HepG2 (cell line): ENCODE measurements around the gene IKBKE.

ENCODE experiments used
- ARID2 ChIP-seq: sonication (generic); formaldehyde crosslinking; IDR thresholded peaks from 2 replicates; pipeline ENCODE4 v1.8.1; 2022; ENCODE audit warnings: mild to moderate bottlenecking, missing genetic modification reagents, borderline replicate concordance
- CTCF ChIP-seq: sonication (generic); formaldehyde crosslinking; IDR thresholded peaks from 2 replicates; pipeline ENCODE4 v1.5.0; 2020; ENCODE audit warnings: mild to moderate bottlenecking, missing genetic modification reagents, moderate library complexity
- EED ChIP-seq: sonication (generic); formaldehyde crosslinking; IDR thresholded peaks from 2 replicates; pipeline ENCODE4 v1.5.0; 2020; ENCODE audit warnings: mild to moderate bottlenecking, missing genetic modification reagents
- HCFC1 ChIP-seq: fragments of 150-350 bp; IDR thresholded peaks from 2 replicates; pipeline ENCODE4 v1.6.1; 2014; ENCODE audit warnings: low read depth, low read length
- IRX3 ChIP-seq: sonication (generic); formaldehyde crosslinking; IDR thresholded peaks from 2 replicates; pipeline ENCODE4 v1.8.1; 2023; ENCODE audit warnings: mild to moderate bottlenecking, low read depth, missing genetic modification reagents, borderline replicate concordance
- POLR2A ChIP-seq, 2 experiments: IDR thresholded peaks; 2 replicates each; pipeline ENCODE4 v1.6.1; 2011; ENCODE audit warnings: low read depth in 2 of 2, low read length in 2 of 2, mild to moderate bottlenecking in 1 of 2, moderate library complexity in 1 of 2; ENCODE audit not compliant: insufficient read depth in 1 of 2
- RAD21 ChIP-seq: fragments of 450-650 bp; formaldehyde crosslinking; IDR thresholded peaks from 2 replicates; pipeline ENCODE4 v1.5.0; 2020; ENCODE audit warnings: mild to moderate bottlenecking
- ZNF10 ChIP-seq: sonication (generic); formaldehyde crosslinking; IDR thresholded peaks from 2 replicates; pipeline ENCODE4 v1.4.0; 2020; ENCODE audit warnings: mild to moderate bottlenecking, low read depth, missing genetic modification reagents, borderline replicate concordance
- ZNF281 ChIP-seq: sonication (generic); formaldehyde crosslinking; IDR thresholded peaks from 2 replicates; pipeline ENCODE4 v1.4.0; 2020; ENCODE audit warnings: missing genetic modification reagents, borderline replicate concordance
- ZNF512 ChIP-seq: sonication (generic); formaldehyde crosslinking; IDR thresholded peaks from 2 replicates; pipeline ENCODE4 v1.4.0; 2020; ENCODE audit warnings: mild to moderate bottlenecking, missing genetic modification reagents
- ZNF558 ChIP-seq: sonication (generic); formaldehyde crosslinking; IDR thresholded peaks from 2 replicates; pipeline ENCODE4 v1.9.0; 2022; ENCODE audit warnings: mild to moderate bottlenecking, missing genetic modification reagents, borderline replicate concordance
- ZNF800 ChIP-seq: sonication (generic); formaldehyde crosslinking; IDR thresholded peaks from 2 replicates; pipeline ENCODE4 v1.4.0; 2020; ENCODE audit warnings: missing genetic modification reagents

GRCh38 chr1:206450281-206450680 lies 20.0 kb upstream of the IKBKE start:
- TF ChIP-seq IRX3 (CRISPR knock-in tag), result no peak
- no peak for TF ChIP-seq ZNF800 (CRISPR knock-in tag)
- TF ChIP-seq EED (CRISPR knock-in tag), result no peak
- TF ChIP-seq ZNF281 (CRISPR knock-in tag), result no peak
- no peak for TF ChIP-seq ZNF10 (CRISPR knock-in tag)
- TF ChIP-seq ZNF558 (CRISPR knock-in tag), result no peak
- TF ChIP-seq POLR2A (IDR thresholded peaks at IDR 0.05; ENCODE audit: insufficient read depth in 1 of 2, low read depth in 2 of 2, low read length in 2 of 2), result no peak
- TF ChIP-seq HCFC1, result no peak
- no peak for TF ChIP-seq CTCF (CRISPR knock-in tag)
- TF ChIP-seq RAD21 (CRISPR knock-in tag), result no peak
- no peak for TF ChIP-seq ARID2 (CRISPR knock-in tag)
- no peak for TF ChIP-seq ZNF512
